ENCODE measurements around the gene HIF3A.

Gene HIF3A

DNA sequence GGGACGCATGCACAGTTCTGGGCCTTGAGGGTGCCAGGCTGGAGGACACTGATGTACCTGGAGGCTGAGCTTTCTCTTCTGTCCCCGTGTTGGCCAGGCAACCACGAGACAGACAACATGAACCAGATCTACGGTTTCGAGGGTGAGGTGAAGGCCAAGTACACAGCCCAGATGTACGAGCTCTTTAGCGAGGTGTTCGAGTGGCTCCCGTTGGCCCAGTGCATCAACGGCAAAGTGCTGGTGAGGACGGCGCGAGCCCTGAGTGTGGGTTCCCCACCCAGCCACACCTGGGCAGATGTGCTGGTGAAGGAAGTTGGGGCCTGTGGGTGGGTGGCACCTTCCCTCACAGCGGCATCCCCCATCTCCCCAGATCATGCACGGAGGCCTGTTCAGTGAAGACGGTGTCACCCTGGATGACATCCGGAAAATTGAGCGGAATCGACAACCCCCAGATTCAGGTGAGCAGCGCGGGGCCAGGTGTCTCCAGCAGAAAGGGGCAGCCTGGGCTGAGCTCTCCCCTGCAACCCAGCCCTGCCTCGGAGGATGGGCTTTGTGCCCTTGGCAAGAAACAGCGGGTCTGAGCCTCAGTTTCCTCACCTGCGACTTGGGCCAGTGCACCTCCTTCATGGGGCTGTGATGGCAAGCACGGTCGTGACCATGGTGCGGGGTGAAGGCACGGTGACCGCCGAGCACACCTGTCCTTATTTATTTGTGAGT is 90.3 kb downstream of the HIF3A start:
- Mint-ChIP-seq H3K27me3 (ENCODE audit: low read depth) (no peaks in the 10 kb centered on the region), H3K27ac (no peak overlapping the region), H3K4me1 (ENCODE audit: low read depth) (no peaks in the 10 kb centered on the region), H3K4me3 (no peak overlapping the region), H3K9me3 (peaks cover 6% of the 10 kb centered on the region), H3K36me3 (ENCODE audit: low read depth) (peaks cover 49% of the 10 kb centered on the region)

DNA sequence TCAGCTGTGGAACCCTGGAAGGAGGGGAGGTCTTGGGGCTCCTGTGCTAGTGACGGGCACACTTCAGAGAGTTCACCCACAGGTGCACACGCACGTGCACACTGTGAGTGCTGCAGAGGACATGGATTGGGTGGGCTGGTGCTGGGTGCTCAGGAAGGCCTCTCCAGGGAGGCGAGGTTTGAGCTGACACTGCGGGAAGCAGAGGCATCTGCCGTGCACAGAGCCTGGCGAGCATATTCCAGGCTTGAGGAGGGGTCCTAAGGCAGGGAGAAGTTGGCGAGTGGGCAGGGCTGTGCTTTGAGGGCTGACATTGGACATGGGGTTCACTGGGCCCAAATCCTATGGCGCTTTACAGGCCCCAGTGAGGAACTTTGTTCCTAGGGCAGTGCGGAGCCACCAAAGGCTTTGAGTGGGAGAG is 90.9 kb downstream of the HIF3A start:
- Mint-ChIP-seq H3K36me3 (ENCODE audit: low read depth) (peaks cover 47% of the 10 kb centered on the region), H3K27ac (no peak overlapping the region), H3K27me3 (ENCODE audit: low read depth) (no peaks in the 10 kb centered on the region), H3K4me3 (no peak overlapping the region), H3K4me1 (ENCODE audit: low read depth) (peaks cover 2% of the 10 kb centered on the region), H3K9me3 (peaks cover 6% of the 10 kb centered on the region)

GRCh38 chr19:46388311-46389095 is 91.7 kb downstream of the HIF3A start:
- Mint-ChIP-seq H3K27ac (no peak overlapping the region), H3K27me3 (ENCODE audit: low read depth) (no peaks in the 10 kb centered on the region), H3K4me3 (no peak overlapping the region), H3K4me1 (ENCODE audit: low read depth) (peaks cover 2% of the 10 kb centered on the region), H3K36me3 (ENCODE audit: low read depth) (peaks cover 48% of the 10 kb centered on the region), H3K9me3 (peaks cover 6% of the 10 kb centered on the region)

DNA sequence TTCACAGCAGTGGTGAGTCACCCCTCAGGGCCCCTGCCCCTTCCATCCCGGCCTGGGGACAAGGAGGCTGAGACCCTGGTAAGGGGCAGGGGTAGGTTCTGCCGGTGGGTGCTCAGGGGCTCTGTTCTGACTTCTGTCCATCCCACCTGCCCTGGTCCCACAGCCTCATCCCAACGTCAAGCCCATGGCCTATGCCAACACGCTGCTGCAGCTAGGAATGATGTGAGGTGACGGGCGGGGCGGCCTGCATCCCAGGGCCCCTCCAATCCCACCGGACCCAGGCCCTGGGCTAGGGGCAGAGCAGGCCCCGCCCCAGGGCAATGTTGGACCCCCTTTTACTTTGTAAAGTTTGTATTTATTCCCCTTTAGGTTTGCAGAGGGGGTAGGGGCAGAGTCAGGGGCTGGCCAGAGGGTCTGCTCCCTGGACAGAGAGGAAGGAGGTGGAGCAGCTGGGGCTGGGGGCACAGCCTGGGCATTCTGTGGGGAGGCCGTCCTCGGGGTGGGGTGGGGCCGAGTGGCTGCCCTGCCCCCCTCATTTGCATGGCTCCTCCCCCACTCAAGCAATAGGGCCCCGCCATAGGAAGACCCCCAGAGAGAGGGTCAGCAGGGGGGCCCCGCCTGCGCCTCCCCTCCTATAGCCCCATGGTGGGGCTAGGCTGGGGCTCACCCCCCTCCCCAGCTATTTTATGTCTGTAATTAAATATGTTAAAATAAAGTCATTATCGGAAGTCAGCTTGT is 93.4 kb downstream of the HIF3A start:
- H3K9me3 Mint-ChIP-seq: peaks cover 6% of the 10 kb centered on the region
- peaks cover 3% of the 10 kb centered on the region for H3K4me1 Mint-ChIP-seq (ENCODE audit: low read depth)
- no peak overlapping the region for H3K27ac Mint-ChIP-seq
- H3K27me3 Mint-ChIP-seq (ENCODE audit: low read depth): no peaks in the 10 kb centered on the region
- no peak overlapping the region for H3K4me3 Mint-ChIP-seq
- H3K36me3 Mint-ChIP-seq (ENCODE audit: low read depth): peaks cover 42% of the 10 kb centered on the region

- Mint-ChIP-seq H3K27me3 (ENCODE audit: low read depth) (no peaks in the 10 kb centered on the region), H3K4me1 (ENCODE audit: low read depth) (peaks cover 6% of the 10 kb centered on the region), H3K27ac (no peak overlapping the region), H3K4me3 (no peak overlapping the region), H3K36me3 (ENCODE audit: low read depth) (peaks cover 41% of the 10 kb centered on the region), H3K9me3 (peaks cover 6% of the 10 kb centered on the region)
Measured at GRCh38 chr19:46390866-46391265, 94.0 kb downstream of the HIF3A start.

DNA sequence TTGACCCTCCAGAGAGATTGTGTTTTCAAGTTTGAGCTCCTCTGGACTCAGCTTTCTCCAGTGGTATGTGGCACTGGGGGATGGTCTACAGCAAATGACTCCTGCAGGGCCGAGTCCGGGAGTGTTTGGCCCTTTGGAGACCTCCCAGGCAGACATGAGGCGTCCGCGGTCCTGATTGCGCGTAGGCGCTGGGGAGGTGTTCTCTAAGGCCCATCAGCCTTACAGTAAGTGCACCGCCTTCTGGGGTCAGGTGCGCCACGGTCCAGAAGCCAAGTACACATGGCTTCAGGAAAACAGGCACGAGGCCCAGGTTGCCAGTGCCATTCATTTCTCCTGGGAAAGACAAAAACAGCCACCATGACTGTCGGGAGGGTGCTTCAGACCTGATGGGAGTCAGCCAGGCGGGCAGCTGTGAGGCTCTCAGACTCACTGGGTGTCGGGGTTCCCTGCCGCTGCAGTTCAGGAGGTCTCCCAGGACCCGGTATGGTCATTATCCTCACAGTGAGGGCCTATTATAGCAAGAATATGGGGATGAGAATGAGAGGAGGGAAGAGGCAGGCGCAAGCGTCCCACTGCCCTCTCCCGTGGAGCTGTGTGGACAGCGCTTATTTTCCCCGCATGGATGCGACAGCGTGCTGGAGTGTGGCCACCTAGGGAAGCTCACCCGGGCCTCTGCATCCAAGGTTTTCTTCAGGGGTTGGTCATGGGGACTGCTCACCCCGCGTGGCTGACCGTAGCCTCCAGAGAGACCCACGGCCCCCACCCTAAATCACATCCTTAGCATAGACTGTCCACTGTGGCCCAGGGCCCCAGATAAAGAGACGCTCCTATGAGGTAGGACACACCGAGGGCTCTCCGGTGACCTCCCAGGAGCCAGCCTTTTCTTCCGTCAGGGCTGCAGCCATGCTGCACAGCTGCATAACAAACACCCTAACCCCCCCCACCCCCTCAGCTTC is 94.7 kb downstream of the HIF3A start:
- Mint-ChIP-seq H3K9me3 (peaks cover 6% of the 10 kb centered on the region), H3K36me3 (ENCODE audit: low read depth) (peaks cover 38% of the 10 kb centered on the region), H3K4me3 (no peak overlapping the region), H3K27ac (no peak overlapping the region), H3K27me3 (ENCODE audit: low read depth) (no peaks in the 10 kb centered on the region), H3K4me1 (ENCODE audit: low read depth) (peaks cover 6% of the 10 kb centered on the region)

- Mint-ChIP-seq H3K36me3 (ENCODE audit: low read depth) (peaks cover 32% of the 10 kb centered on the region), H3K4me1 (ENCODE audit: low read depth) (peaks cover 6% of the 10 kb centered on the region), H3K9me3 (peaks cover 6% of the 10 kb centered on the region), H3K27ac (no peak overlapping the region), H3K27me3 (ENCODE audit: low read depth) (no peaks in the 10 kb centered on the region), H3K4me3 (no peak overlapping the region)
Measured at GRCh38 chr19:46392252-46392801, 95.5 kb downstream of the HIF3A start.

GRCh38 chr19:46392837-46393236 is 96.0 kb downstream of the HIF3A start:
- peaks cover 6% of the 10 kb centered on the region for H3K9me3 Mint-ChIP-seq
- H3K4me3 Mint-ChIP-seq: no peak overlapping the region
- H3K27ac Mint-ChIP-seq: no peak overlapping the region
- peaks cover 27% of the 10 kb centered on the region for H3K36me3 Mint-ChIP-seq (ENCODE audit: low read depth)
- H3K4me1 Mint-ChIP-seq (ENCODE audit: low read depth): peaks cover 6% of the 10 kb centered on the region
- peaks cover 4% of the 10 kb centered on the region for H3K27me3 Mint-ChIP-seq (ENCODE audit: low read depth)
